NCI-H748 (cell line): Measurements from ENCODE around the gene PRDM11.
A peak's percentile ranks its signal among the peaks of the same experiment; 100 is the strongest.

Source experiments
- DNase-seq: peaks from one replicate; lab custom pipeline; 2025; ENCODE audit not compliant: unreplicated experiment; lab: John Stamatoyannopoulos, UW

Gene PRDM11

DNA sequence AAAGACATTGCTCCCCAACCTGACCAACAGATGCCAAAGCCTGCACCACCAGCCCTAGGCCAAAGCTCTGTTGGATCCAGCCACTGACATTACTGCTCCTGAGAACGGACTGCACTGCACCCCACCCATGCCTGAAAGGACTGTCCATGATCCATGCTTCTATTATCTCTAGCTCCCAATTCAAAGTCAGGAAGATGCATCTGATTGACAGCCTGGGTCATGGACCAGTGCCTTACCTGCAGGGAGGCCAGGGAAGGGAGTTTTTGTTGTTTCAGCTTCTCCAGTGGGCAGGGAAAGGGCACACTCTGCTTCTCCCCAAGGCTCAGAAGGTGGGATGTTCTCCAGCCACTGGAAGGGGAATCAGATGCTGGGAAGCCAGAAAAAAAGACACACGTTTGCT is 4.8 kb upstream of the PRDM11 start:
- no peak for DNase-seq

GRCh38 chr11:45142241-45143055 is 4.0 kb upstream of the PRDM11 start:
- DNase-seq = no peak

GRCh38 chr11:45143494-45143893 is 2.9 kb upstream of the PRDM11 start:
- DNase-seq = no peak

GRCh38 chr11:45144126-45145082 is 2.0 kb upstream of the PRDM11 start:
- no peak for DNase-seq

- DNase-seq = no peak
Measured at GRCh38 chr11:45145083-45145378, 1.4 kb upstream of the PRDM11 start.

DNA sequence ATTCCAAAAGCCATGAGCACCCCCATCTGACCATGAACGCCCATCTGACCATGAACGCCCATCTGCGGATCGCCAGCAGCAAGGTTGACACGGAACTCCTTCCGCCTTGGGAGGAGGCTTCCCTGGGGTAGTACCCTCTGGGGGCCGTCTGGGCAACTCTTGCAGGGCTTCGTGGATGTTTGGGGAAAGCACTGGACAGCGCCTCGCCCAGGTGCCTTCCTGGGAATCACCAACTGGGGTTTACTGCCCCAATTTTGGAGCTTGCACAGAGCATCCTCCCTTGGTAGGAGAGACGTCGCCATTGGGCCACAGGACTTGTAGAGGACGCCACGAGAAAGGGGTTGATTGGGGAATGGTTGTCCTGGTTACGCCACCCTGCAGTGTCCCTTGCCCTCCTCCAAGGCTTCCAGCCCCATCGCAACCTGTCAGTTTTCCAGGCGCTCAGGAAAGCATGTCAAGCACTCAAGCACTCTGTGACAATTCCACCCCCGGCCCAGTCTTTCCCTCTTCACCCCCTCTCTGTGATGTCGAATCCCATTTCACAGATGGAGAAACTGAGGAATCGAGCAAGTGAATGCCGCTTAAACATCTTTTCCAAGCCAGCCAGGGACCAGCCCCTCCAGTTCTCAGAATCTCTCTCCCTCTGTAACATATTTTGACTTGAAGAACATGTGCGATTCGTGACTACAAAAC is 914 bp upstream of the PRDM11 start:
- peak; percentile 86 for DNase-seq

- peak; percentile 97 for DNase-seq
Measured at GRCh38 chr11:45147017-45147728, 734 bp downstream of the PRDM11 start.

GRCh38 chr11:45147891-45148675 is 1.6 kb downstream of the PRDM11 start:
- no peak for DNase-seq

GRCh38 chr11:45149483-45150056 is 3.1 kb downstream of the PRDM11 start:
- no peak for DNase-seq

DNA sequence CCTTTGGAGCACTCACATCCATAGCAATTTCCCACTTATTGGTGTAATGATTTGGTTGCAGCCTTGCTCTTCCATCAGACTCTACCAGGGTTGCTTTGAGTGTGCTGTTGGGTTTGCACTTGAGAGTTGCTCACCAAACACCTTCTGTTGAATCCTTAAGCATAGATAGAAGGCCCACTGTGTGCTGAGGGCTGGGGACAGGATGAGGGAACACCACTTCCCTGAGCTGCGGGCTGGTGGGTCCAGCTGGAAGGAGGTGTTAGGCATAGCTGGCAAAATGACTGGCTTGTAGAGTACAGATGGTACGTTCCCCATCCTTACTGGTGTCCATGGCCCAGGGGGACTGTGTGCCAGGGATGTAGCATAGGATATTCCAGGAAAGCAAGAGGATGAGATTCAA is 3.9 kb downstream of the PRDM11 start:
- DNase-seq = no peak

DNA sequence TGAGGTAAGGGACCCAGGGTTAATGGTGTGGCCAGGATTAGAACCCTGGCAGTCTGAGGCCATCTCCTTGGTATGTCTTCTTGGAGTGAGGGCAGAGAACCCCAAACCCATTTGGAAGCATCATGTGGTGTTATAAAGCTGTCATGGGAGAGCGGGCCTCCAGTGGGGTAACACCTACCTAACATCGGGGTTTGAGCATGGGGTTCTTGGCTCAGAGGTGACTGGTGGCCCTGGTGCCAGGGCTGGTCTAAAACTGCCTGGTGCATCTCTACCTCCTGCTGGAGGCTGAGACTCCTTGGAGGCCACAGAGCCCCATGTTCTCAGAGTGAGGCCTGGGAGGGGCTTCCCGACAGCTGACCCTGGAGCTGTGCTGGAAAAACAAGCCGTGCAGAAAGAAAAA is 4.5 kb downstream of the PRDM11 start:
- no peak for DNase-seq

DNA sequence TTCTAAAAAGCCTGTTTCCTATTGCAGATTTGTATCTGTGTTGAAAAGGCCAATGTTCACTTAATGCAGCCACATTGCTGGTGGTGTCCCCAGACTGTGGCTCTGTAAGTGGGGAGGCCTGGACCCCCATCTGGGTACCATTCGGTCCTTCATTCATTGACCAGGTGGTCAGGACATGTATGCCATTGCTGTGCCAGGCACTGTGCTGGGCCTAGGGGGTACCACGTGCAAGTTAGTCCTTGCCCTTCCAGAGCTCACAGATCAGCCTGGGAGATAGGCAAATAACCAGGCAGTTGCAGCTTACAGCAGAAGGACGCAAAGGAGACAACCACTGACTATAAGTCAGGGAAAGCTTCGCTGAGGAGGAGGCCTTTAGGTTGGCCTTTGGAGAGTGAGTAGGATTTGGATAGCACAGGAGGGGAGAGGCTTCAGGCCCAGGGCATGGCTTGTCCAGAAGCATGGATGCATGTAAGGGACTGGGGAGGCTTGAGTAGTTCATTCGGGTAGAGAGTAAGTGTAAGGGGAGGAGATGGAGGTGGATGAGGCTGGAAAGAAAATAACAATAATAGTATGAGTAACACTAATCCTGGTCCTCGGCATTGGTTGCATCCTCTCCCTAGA is 5.0 kb downstream of the PRDM11 start:
- no peak for DNase-seq

GRCh38 chr11:45152740-45153595 is 6.5 kb downstream of the PRDM11 start:
- DNase-seq = no peak

- no peak for DNase-seq
Measured at GRCh38 chr11:45154276-45154675, 7.8 kb downstream of the PRDM11 start.

GRCh38 chr11:45155058-45155551 is 8.7 kb downstream of the PRDM11 start:
- no peak for DNase-seq

- DNase-seq = no peak
Measured at GRCh38 chr11:45155627-45156180, 9.3 kb downstream of the PRDM11 start.

- DNase-seq = no peak
Measured at GRCh38 chr11:45156201-45156600, 9.8 kb downstream of the PRDM11 start.

DNA sequence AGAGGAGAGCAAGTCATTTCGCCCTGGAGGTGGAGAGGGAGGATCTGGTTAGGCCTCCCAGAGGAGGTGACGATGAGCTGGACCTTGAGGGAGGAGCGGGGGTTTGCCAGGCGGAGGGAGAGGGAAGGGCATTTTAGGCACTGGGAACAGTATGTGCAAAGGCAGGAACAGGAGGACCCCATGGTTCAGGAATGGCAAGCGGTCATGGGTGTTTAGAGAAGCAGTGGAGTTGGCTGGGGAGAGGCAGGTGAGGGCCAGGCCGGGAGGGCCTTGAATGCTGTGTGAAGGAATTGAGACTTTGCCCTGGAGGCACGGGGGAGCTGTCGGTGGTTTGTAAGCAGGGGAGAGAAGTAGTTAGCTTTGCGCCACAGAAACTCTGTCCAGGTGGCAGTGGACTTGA is 10.3 kb downstream of the PRDM11 start:
- no peak for DNase-seq
